NCI-H2081 treated with DMSO at 0.1 percent for 48 hours (cell line): ENCODE results near the gene PATE1.

Source experiments
- DNase-seq: peaks from one replicate; lab custom pipeline; 2025; lab: John Stamatoyannopoulos, UW

PATE1 gene

DNA sequence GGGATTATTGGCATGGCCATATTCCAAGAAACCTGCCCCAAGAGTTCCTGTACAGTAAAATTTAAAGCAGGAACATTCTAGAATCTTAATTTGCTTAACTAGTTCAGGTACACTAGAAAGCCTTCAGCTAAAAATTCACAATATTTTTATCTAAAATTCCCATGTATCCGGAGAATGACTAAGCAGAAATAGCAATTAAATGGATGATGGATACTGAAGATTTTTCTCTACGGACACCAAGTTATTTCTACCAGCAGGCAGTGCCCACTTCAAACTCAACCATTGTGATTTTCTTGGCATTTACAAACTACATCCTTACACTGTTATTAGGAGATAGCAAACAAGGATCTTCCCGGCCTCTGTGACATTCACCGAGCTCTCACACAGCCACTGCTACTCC lies 44.7 kb downstream of the PATE1 start:
- no peak for DNase-seq

DNA sequence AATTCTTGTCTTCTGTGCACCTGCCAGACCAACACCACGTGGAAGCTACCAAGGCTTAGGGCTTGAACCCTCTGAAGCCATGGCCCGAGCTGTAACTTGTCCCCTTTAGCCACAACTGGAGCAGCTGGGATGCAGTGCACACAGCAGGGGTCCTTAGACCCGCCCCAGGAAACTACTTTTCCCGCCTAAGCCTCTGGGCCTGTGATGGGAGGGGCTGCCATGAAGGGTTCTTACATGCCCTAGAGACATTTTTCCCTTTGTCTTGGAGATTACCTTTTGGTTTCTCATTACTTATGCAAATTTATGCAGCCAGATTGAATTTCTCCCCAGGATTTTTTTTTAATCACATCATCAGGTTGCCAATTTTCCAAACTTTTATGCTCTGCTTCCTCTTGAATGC lies 51.6 kb downstream of the PATE1 start:
- no peak for DNase-seq
